ENCODE results near the gene STOML1.
A peak's percentile ranks its signal among the peaks of the same experiment; 100 is the strongest.
"Not testable (repeated sequence)": the region's sequence is repeated elsewhere in the genome, so short reads cannot be mapped to it uniquely, and the experiment has no call there.

Gene STOML1

GRCh38 chr15:73984208-73984979 lies 7.7 kb downstream of the STOML1 start:
- no peak for TF ChIP-seq POLR2A (IDR thresholded peaks at IDR 0.05; ENCODE audit: low read depth, low read length)
- no peak for TF ChIP-seq TAF1 (IDR thresholded peaks at IDR 0.05; ENCODE audit: borderline replicate concordance, low read depth, low read length)
- TF ChIP-seq POLR2AphosphoS5 (IDR thresholded peaks at IDR 0.05; ENCODE audit: low read depth, low read length): no peak
- FAIRE-seq: no peak
- DNase-seq (ENCODE audit: insufficient read length): no peak

- no peak for FAIRE-seq
- no peak for DNase-seq (ENCODE audit: insufficient read length)
- no peak for TF ChIP-seq TAF1 (IDR thresholded peaks at IDR 0.05; ENCODE audit: borderline replicate concordance, low read depth, low read length)
These were observed 8.3 kb downstream of the STOML1 start for GRCh38 chr15:73983773-73984172.

GRCh38 chr15:73983211-73983727 lies 8.8 kb downstream of the STOML1 start:
- TF ChIP-seq POLR2AphosphoS5 (IDR thresholded peaks at IDR 0.05; ENCODE audit: low read depth, low read length): no peak
- no peak for TF ChIP-seq POLR2A (IDR thresholded peaks at IDR 0.05; ENCODE audit: low read depth, low read length)
- TF ChIP-seq TAF1 (IDR thresholded peaks at IDR 0.05; ENCODE audit: borderline replicate concordance, low read depth, low read length): no peak
- no peak for DNase-seq (ENCODE audit: insufficient read length)

GRCh38 chr15:73982222-73982962 lies 9.7 kb downstream of the STOML1 start:
- DNase-seq (ENCODE audit: insufficient read length): no peak
- no peak for TF ChIP-seq TAF1 (IDR thresholded peaks at IDR 0.05; ENCODE audit: borderline replicate concordance, low read depth, low read length)
- TF ChIP-seq POLR2AphosphoS5 (IDR thresholded peaks at IDR 0.05; ENCODE audit: low read depth, low read length): no peak
- peak; percentile 53 for FAIRE-seq

More at GRCh38 chr15:73983211-73983727, 8.8 kb downstream of the STOML1 start:
- no peak for FAIRE-seq

GRCh38 chr15:73981761-73982221 lies 10.3 kb downstream of the STOML1 start:
- TF ChIP-seq POLR2AphosphoS5 (IDR thresholded peaks at IDR 0.05; ENCODE audit: low read depth, low read length): no peak
- TF ChIP-seq POLR2A (IDR thresholded peaks at IDR 0.05; ENCODE audit: low read depth, low read length): no peak
- no peak for TF ChIP-seq TAF1 (IDR thresholded peaks at IDR 0.05; ENCODE audit: borderline replicate concordance, low read depth, low read length)

GRCh38 chr15:73979636-73980035 lies 12.5 kb downstream of the STOML1 start:
- TF ChIP-seq POLR2AphosphoS5 (IDR thresholded peaks at IDR 0.05; ENCODE audit: low read depth, low read length): no peak
- no peak for TF ChIP-seq TAF1 (IDR thresholded peaks at IDR 0.05; ENCODE audit: borderline replicate concordance, low read depth, low read length)
- TF ChIP-seq POLR2A (IDR thresholded peaks at IDR 0.05; ENCODE audit: low read depth, low read length): no peak
- DNase-seq (ENCODE audit: insufficient read length) (no peak), FAIRE-seq (no peak)

More at GRCh38 chr15:73981761-73982221, 10.3 kb downstream of the STOML1 start:
- DNase-seq (ENCODE audit: insufficient read length): no peak
- no peak for FAIRE-seq

GRCh38 chr15:73978896-73979295 lies 13.2 kb downstream of the STOML1 start:
- FAIRE-seq: no peak
- DNase-seq (ENCODE audit: insufficient read length): no peak
- TF ChIP-seq POLR2A (IDR thresholded peaks at IDR 0.05; ENCODE audit: low read depth, low read length) (no peak), POLR2AphosphoS5 (IDR thresholded peaks at IDR 0.05; ENCODE audit: low read depth, low read length) (no peak), TAF1 (IDR thresholded peaks at IDR 0.05; ENCODE audit: borderline replicate concordance, low read depth, low read length) (no peak)

- peak; percentile 62 for FAIRE-seq
- DNase-seq (ENCODE audit: insufficient read length): not testable (repeated sequence)
These were observed 16.5 kb downstream of the STOML1 start for GRCh38 chr15:73975440-73976125.

- DNase-seq (ENCODE audit: insufficient read length); FAIRE-seq: not testable (repeated sequence)
These were observed 18.4 kb downstream of the STOML1 start for GRCh38 chr15:73973683-73974200.

- peak; percentile 65 for DNase-seq (ENCODE audit: insufficient read length)
- peak; percentile 73 for FAIRE-seq
- TF ChIP-seq TAF1 (IDR thresholded peaks at IDR 0.05; ENCODE audit: borderline replicate concordance, low read depth, low read length) (no peak), POLR2AphosphoS5 (IDR thresholded peaks at IDR 0.05; ENCODE audit: low read depth, low read length) (no peak), POLR2A (IDR thresholded peaks at IDR 0.05; ENCODE audit: low read depth, low read length) (no peak)
These were observed 19.0 kb downstream of the STOML1 start for GRCh38 chr15:73972984-73973682.

GRCh38 chr15:73969151-73969759 lies 22.8 kb downstream of the STOML1 start:
- TF ChIP-seq POLR2A (IDR thresholded peaks at IDR 0.05; ENCODE audit: low read depth, low read length) (no peak), TAF1 (IDR thresholded peaks at IDR 0.05; ENCODE audit: borderline replicate concordance, low read depth, low read length) (no peak), POLR2AphosphoS5 (IDR thresholded peaks at IDR 0.05; ENCODE audit: low read depth, low read length) (no peak)
- DNase-seq (ENCODE audit: insufficient read length): no peak
- no peak for FAIRE-seq

Measured in GM12892 (cell line).